ENCODE results near the gene GRID1.

GRID1 gene

DNA sequence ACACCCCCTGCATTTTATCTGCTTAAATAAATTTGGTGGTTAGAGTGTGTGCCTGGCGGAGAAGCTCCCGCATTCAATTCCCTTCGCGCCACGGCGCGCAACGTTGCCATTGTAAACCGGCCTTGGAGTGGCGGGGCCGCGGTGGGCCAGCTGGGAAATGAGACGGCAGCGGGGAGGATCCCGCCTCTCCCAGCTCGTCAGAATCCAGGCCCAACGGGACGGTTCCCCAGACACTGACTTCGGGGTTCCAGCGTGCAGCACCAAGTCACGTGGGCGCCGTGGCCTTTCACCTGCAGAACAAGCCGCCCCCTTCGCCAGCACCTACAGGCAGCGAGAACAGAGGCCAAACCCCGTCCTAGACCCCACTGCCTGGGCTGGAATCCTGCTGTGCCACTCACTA is 103.4 kb downstream of the GRID1 start:
- peaks cover 11% of the 10 kb centered on the region; the same call in 1 of the 2 replicates for H3K27me3 ChIP-seq (ENCODE audit: insufficient read depth, low read length)
- H3K4me1 ChIP-seq (ENCODE audit: insufficient read depth, low read length) = no peaks in the 10 kb centered on the region; the same call in 1 of the 2 replicates
- H3K27ac ChIP-seq (ENCODE audit: low read length) = no peak overlapping the region
- no peak overlapping the region for H3K9ac ChIP-seq (ENCODE audit: low read depth, low read length)
- H3K36me3 ChIP-seq (ENCODE audit: insufficient read depth, low read depth, low read length) = no peaks in the 10 kb centered on the region
- no peaks in the 10 kb centered on the region for H3K9me3 ChIP-seq (ENCODE audit: insufficient read depth, low read depth, low read length)
- H3K4me3 ChIP-seq (ENCODE audit: low read length) = no peak overlapping the region

DNA sequence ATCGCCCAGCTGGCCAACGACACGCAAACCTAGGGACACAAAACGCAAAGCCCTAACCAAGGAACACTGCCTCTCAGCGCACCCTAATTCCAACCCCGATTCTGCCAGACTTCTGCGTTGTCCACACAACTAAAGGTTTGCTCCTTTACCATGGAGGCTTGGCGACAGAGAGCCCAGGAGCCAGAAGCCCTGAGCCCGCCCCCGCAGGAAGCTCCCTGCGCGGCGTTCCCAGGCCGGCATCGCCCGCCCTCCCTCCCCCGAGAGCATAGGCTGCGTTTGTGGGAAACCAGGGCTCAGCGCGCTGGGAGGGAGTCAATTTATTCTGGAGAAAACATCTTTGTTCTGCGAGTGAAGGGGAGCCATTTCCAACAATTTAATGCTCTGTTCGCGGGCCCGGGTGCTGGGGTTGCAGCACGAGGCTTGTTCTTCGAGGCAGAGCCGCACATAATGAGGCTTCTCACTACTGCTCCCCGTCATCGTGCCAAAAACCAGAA is 103.9 kb downstream of the GRID1 start:
- no peaks in the 10 kb centered on the region for H3K9me3 ChIP-seq (ENCODE audit: insufficient read depth, low read depth, low read length)
- H3K36me3 ChIP-seq (ENCODE audit: insufficient read depth, low read depth, low read length) = no peaks in the 10 kb centered on the region
- no peaks in the 10 kb centered on the region; the same call in 1 of the 2 replicates for H3K4me1 ChIP-seq (ENCODE audit: insufficient read depth, low read length)
- H3K9ac ChIP-seq (ENCODE audit: low read depth, low read length) = no peak overlapping the region
- peaks cover 11% of the 10 kb centered on the region; the same call in 1 of the 2 replicates for H3K27me3 ChIP-seq (ENCODE audit: insufficient read depth, low read length)
- H3K4me3 ChIP-seq (ENCODE audit: low read length) = no peak overlapping the region
- H3K27ac ChIP-seq (ENCODE audit: low read length) = no peak overlapping the region

DNA sequence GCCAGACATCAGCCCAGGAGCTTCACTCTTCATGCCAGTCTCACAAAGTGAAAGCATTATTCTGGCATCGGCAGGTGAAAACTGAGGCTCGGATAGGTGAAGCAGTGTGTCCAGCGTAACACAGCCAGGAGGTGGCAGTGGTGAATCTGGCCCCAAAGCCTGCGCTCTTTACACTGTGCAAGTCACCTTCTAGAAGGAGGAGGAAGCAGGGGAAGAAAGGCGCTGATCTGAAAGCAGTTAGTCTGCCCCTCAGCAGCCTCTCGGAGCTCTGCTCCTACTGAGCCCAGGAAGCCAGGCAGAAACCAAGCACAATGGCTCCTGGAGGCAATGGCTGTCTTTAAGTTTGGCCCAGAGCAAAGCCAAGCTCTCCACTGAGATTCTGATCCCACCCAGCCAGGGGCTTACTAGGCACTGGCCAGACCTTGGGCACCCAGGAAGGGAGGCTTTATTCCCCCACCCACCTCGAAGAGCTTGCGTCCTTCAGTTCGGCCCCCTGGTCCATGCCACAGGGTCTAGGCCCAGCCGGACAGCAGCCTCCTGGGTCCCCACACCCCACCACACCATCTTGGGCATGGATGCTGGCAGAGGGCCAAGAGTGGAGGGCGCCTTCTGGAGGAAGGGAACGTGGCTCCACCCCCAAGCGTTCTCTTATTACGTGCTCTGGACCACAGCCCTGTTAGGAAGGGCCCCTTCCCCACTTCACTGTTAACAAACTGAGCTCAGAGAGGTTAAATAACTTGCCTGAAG is 104.5 kb downstream of the GRID1 start:
- Histone ChIP-seq H3K36me3 (ENCODE audit: insufficient read depth, low read depth, low read length) (no peaks in the 10 kb centered on the region), H3K9ac (ENCODE audit: low read depth, low read length) (no peak overlapping the region), H3K4me3 (ENCODE audit: low read length) (no peak overlapping the region), H3K4me1 (ENCODE audit: insufficient read depth, low read length) (no peaks in the 10 kb centered on the region; the same call in 1 of the 2 replicates), H3K27me3 (ENCODE audit: insufficient read depth, low read length) (peaks cover 11% of the 10 kb centered on the region; the same call in 1 of the 2 replicates), H3K9me3 (ENCODE audit: insufficient read depth, low read depth, low read length) (no peaks in the 10 kb centered on the region), H3K27ac (ENCODE audit: low read length) (no peak overlapping the region)

DNA sequence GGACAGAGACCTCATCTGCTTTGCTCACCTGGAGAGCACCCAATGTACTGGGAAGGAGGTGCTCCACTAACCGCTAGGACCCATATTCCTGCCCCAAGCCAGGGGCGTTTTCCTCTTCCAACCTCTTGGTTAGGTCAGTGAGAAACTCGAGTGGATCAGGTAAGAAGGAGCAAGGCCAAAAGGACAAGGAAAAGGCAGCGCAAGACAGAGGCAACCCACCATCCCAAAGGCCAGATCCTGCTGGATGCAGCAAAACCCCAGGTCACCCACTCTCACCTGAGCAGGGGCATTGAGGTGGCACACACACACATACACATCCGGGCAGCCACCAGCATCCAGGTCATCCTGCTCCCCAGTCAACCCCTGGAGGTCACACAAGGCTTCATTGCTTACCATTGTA is 105.1 kb downstream of the GRID1 start:
- Histone ChIP-seq H3K4me3 (ENCODE audit: low read length) (no peak overlapping the region), H3K9ac (ENCODE audit: low read depth, low read length) (no peak overlapping the region), H3K4me1 (ENCODE audit: insufficient read depth, low read length) (no peaks in the 10 kb centered on the region; the same call in 1 of the 2 replicates), H3K27ac (ENCODE audit: low read length) (no peak overlapping the region), H3K9me3 (ENCODE audit: insufficient read depth, low read depth, low read length) (no peaks in the 10 kb centered on the region), H3K36me3 (ENCODE audit: insufficient read depth, low read depth, low read length) (no peaks in the 10 kb centered on the region), H3K27me3 (ENCODE audit: insufficient read depth, low read length) (peaks cover 11% of the 10 kb centered on the region; the same call in 1 of the 2 replicates)

DNA sequence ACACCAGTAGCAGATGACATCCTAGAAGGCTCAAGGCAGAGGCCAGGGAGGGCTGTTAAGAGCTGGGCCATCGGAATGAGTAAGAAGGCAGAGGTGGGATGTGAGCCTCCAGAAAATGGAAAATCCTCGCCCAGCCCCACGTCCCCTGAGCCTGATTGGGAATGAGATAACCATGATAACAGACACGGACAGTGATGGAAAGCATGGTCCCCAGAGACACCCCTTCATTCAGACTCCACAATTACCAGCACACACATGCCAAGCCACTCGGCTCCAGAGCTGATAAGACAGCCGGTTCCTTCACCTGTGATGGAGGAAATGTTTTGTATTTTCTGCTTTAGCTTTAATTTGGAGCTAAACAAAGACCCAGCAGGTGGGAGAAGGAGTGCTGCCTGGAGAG is 106.0 kb downstream of the GRID1 start:
- H3K27ac ChIP-seq (ENCODE audit: low read length) = no peak overlapping the region
- H3K27me3 ChIP-seq (ENCODE audit: insufficient read depth, low read length) = peaks cover 11% of the 10 kb centered on the region; the same call in 1 of the 2 replicates
- no peaks in the 10 kb centered on the region; the same call in 1 of the 2 replicates for H3K4me1 ChIP-seq (ENCODE audit: insufficient read depth, low read length)
- H3K9ac ChIP-seq (ENCODE audit: low read depth, low read length) = no peak overlapping the region
- no peaks in the 10 kb centered on the region for H3K36me3 ChIP-seq (ENCODE audit: insufficient read depth, low read depth, low read length)
- H3K9me3 ChIP-seq (ENCODE audit: insufficient read depth, low read depth, low read length) = no peaks in the 10 kb centered on the region
- H3K4me3 ChIP-seq (ENCODE audit: low read length) = no peak overlapping the region

DNA sequence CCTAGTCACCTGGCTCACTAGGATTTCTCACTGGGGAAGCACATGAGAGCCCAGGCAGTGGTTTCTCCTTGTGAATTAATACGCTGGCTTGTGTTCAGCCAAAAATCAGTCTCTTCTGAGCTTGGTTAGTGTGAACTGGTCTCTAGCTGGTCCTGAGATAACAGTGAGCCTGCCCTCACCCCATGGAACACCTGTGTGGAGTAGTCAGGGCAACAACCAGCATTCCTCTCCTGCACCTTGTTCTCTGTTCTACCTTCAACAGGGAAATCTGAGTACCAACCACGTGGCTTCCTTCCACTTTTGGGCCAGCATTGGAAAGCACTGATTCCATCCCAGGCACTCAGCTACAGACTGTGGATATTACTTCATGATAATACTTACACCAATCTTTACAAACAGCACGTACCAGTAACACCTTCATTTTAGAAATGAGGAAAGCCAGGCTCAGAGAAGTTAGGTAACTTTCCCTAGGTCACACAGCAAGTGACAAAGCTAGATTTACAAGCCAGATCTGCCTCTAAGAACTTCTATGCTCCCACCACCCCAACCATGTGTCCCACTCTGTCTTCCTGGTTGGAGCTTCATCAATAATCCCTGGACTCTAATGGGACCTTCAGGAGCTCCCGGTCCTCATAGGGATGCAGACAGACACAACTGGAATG is 106.6 kb downstream of the GRID1 start:
- Histone ChIP-seq H3K27ac (ENCODE audit: low read length) (no peak overlapping the region), H3K36me3 (ENCODE audit: insufficient read depth, low read depth, low read length) (no peaks in the 10 kb centered on the region), H3K4me3 (ENCODE audit: low read length) (no peak overlapping the region), H3K27me3 (ENCODE audit: insufficient read depth, low read length) (peaks cover 11% of the 10 kb centered on the region; the same call in 1 of the 2 replicates), H3K4me1 (ENCODE audit: insufficient read depth, low read length) (no peaks in the 10 kb centered on the region; the same call in 1 of the 2 replicates), H3K9ac (ENCODE audit: low read depth, low read length) (no peak overlapping the region), H3K9me3 (ENCODE audit: insufficient read depth, low read depth, low read length) (no peaks in the 10 kb centered on the region)

DNA sequence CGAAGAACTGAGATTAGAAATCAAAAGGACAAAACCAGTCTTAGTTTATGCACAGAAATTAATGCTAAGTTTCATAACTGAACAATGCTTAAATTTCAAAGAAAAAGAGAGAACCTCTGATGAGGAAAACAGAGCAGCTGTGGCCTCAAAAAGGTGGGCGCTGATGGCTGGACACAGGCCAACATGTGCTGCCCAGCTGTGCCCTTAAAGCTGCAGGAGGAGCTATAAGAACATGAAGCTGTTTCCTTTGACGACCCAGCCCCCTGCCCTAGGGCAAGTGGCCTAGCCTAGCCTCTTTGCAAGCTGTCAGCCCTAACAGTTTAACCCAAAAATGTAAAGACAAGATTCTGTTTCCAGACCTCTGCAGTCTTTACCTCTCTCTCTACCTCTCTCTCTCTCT is 107.7 kb downstream of the GRID1 start:
- Histone ChIP-seq H3K27me3 (ENCODE audit: insufficient read depth, low read length) (peaks cover 6% of the 10 kb centered on the region; the same call in 1 of the 2 replicates), H3K9me3 (ENCODE audit: insufficient read depth, low read depth, low read length) (no peaks in the 10 kb centered on the region), H3K4me1 (ENCODE audit: insufficient read depth, low read length) (no peaks in the 10 kb centered on the region; the same call in 1 of the 2 replicates), H3K9ac (ENCODE audit: low read depth, low read length) (no peak overlapping the region), H3K36me3 (ENCODE audit: insufficient read depth, low read depth, low read length) (no peaks in the 10 kb centered on the region), H3K27ac (ENCODE audit: low read length) (no peak overlapping the region), H3K4me3 (ENCODE audit: low read length) (no peak overlapping the region)

DNA sequence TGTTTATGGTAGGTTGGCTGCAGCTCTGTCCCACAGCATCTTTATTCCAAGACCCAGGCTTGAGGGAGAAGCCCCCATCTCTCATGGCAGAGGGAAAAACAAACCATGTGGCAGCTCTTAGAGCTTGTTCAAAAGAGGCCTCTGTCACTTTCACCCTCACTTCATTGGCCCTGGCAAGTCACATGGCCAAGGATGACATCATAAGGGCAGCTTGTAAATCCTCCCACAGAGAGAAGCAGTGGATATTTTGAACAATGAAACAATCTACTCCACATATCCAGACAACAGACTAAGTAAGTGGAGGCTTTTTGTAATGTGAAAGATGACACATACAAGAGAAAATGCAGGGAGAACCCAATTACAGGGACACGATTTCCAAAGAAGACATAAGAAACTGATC is 108.1 kb downstream of the GRID1 start:
- H3K4me3 ChIP-seq (ENCODE audit: low read length) = no peak overlapping the region
- H3K27ac ChIP-seq (ENCODE audit: low read length) = no peak overlapping the region
- no peaks in the 10 kb centered on the region for H3K36me3 ChIP-seq (ENCODE audit: insufficient read depth, low read depth, low read length)
- peaks cover 3% of the 10 kb centered on the region; the same call in 1 of the 2 replicates for H3K27me3 ChIP-seq (ENCODE audit: insufficient read depth, low read length)
- H3K9ac ChIP-seq (ENCODE audit: low read depth, low read length) = no peak overlapping the region
- no peaks in the 10 kb centered on the region for H3K9me3 ChIP-seq (ENCODE audit: insufficient read depth, low read depth, low read length)
- no peaks in the 10 kb centered on the region; the same call in 1 of the 2 replicates for H3K4me1 ChIP-seq (ENCODE audit: insufficient read depth, low read length)

DNA sequence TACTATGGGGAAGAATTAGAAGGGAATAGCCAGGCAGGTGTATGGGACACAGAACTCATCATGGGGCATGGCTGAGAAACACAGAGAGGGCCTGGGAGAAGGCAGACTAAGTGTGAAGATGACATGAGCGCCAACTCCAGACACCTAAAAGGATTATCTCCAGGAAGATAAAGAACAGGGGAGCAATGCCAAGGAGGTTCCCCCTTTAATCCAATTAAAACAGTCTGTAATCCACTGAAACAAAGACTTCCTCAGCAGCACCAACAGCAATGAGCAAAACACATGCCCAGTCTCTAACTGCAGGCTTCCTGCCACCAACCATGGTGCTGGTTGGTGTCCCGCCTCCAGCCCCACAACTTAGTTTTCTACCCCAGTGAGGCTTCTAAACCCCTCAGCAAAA is 108.9 kb downstream of the GRID1 start:
- Histone ChIP-seq H3K9me3 (ENCODE audit: insufficient read depth, low read depth, low read length) (no peaks in the 10 kb centered on the region), H3K4me1 (ENCODE audit: insufficient read depth, low read length) (no peaks in the 10 kb centered on the region; the same call in 1 of the 2 replicates), H3K27me3 (ENCODE audit: insufficient read depth, low read length) (no peaks in the 10 kb centered on the region), H3K27ac (ENCODE audit: low read length) (no peak overlapping the region), H3K9ac (ENCODE audit: low read depth, low read length) (no peak overlapping the region), H3K36me3 (ENCODE audit: insufficient read depth, low read depth, low read length) (no peaks in the 10 kb centered on the region), H3K4me3 (ENCODE audit: low read length) (no peak overlapping the region)

DNA sequence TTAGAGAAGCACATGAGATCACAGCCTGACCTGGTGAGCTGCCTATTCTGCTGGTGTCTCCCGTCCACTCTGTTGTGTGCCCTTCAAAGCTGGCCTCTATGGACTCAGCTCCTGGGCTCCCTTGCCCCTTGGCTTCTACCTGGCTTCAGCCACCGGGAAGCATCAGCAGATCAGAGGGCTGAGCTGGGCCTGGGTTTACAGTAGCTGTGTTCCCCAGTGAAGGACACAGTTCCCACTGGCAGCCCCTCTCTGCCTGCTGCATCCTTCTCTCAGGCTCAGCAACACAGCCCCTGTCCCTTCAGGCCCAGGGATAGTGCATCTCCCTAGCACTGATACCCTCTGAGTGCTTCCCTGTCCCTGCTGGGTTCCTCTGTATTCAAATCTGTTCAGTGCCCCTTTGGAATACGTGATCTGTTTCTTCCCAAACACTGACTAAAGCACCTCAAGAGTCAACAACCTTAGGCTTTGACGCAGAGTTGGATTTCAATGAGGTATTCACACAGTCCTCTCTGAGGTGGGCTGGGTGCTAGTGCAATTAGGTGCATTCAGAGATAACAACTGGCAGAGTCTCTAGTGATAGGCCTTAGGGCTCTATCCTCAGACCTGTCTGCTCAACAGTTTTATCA is 109.8 kb downstream of the GRID1 start:
- H3K4me1 ChIP-seq (ENCODE audit: insufficient read depth, low read length) = no peaks in the 10 kb centered on the region
- no peaks in the 10 kb centered on the region for H3K9me3 ChIP-seq (ENCODE audit: insufficient read depth, low read depth, low read length)
- H3K27me3 ChIP-seq (ENCODE audit: insufficient read depth, low read length) = no peaks in the 10 kb centered on the region
- H3K9ac ChIP-seq (ENCODE audit: low read depth, low read length) = no peak overlapping the region
- no peak overlapping the region for H3K4me3 ChIP-seq (ENCODE audit: low read length)
- H3K36me3 ChIP-seq (ENCODE audit: insufficient read depth, low read depth, low read length) = no peaks in the 10 kb centered on the region
- no peak overlapping the region for H3K27ac ChIP-seq (ENCODE audit: low read length)

DNA sequence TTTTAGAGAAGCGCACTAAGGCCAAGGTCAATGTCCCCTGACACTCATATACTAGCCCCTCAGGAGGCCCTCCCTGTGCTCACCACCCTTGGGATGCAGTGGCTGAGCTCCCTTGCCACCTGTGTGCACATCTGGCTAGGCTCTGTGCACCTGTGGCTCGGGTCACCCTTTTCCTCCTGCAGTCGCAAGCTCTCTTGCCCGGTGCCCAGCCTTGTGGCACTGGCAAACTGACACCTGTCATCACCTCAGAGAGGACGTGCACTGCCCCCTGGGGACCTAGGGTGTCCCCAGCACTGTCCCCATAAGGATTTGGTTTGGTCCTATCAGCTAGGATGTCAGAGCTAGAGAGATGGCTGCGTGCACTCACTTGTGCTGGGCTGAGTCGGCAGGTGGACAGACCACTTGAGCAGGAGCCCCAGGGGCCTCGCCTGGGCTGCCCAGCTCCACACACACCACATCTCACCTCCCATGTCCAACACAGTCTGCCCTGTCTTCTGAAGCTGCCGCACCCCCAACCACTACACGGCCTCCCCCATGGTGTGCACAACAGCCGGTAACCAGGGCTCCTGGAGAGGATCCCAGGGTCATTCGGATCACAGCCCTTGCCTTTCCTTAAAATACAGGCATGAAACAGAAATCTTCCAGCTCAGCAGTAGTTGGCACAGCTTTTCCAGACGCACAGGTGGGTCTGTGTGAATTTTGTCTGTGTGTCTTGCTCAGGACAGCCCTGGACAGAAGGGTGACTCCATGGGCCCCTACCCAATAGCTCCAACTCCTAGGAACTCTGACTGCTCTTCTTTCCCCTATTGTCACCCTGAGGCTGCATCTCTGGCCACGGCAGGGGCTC is 111.0 kb downstream of the GRID1 start:
- no peaks in the 10 kb centered on the region for H3K9me3 ChIP-seq (ENCODE audit: insufficient read depth, low read depth, low read length)
- H3K27ac ChIP-seq (ENCODE audit: low read length) = no peak overlapping the region
- no peaks in the 10 kb centered on the region for H3K4me1 ChIP-seq (ENCODE audit: insufficient read depth, low read length)
- H3K27me3 ChIP-seq (ENCODE audit: insufficient read depth, low read length) = no peaks in the 10 kb centered on the region
- no peak overlapping the region for H3K4me3 ChIP-seq (ENCODE audit: low read length)
- H3K9ac ChIP-seq (ENCODE audit: low read depth, low read length) = no peak overlapping the region
- H3K36me3 ChIP-seq (ENCODE audit: insufficient read depth, low read depth, low read length) = no peaks in the 10 kb centered on the region

All from iPS-20b (cell line).